Measurements from ENCODE around the gene UBXN10.

DNA sequence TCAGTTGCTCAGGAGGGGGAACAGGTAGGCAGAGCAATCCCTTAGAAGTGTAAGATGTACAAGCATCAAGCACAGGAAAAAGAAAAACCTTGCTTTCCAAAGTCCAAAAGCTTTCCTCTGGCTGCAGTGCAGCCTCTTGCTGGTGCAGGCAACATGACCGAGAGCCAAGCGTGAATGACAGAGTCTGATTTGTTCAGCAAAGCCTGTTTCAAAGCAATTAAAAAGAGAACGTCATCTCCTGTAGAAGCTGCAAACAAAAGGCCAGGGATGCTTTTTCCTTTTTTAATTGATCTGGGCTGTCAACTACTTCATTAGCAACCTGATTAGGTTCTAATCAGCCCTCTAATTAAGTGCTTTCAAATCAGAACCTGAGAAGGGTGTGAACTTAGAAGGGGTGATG is 38.6 kb downstream of the UBXN10 start:
- TF ChIP-seq, protein P1, sequence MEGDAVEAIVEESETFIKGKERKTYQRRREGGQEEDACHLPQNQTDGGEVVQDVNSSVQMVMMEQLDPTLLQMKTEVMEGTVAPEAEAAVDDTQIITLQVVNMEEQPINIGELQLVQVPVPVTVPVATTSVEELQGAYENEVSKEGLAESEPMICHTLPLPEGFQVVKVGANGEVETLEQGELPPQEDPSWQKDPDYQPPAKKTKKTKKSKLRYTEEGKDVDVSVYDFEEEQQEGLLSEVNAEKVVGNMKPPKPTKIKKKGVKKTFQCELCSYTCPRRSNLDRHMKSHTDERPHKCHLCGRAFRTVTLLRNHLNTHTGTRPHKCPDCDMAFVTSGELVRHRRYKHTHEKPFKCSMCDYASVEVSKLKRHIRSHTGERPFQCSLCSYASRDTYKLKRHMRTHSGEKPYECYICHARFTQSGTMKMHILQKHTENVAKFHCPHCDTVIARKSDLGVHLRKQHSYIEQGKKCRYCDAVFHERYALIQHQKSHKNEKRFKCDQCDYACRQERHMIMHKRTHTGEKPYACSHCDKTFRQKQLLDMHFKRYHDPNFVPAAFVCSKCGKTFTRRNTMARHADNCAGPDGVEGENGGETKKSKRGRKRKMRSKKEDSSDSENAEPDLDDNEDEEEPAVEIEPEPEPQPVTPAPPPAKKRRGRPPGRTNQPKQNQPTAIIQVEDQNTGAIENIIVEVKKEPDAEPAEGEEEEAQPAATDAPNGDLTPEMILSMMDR (conservative IDR thresholded peaks at IDR 0.05), result no peak
- TF ChIP-seq ZFX (IDR thresholded peaks at IDR 0.05), result no peak
